NB4 (cell line): ENCODE measurements around the gene C1orf21.

Experiments used
- CTCF ChIP-seq: IDR thresholded peaks from one replicate; pipeline ENCODE4 v1.5.1; 2012; ENCODE audit warnings: low read depth, low read length
- POLR2A ChIP-seq: IDR thresholded peaks from 2 replicates; pipeline ENCODE4 v1.6.1; 2011; ENCODE audit warnings: mild to moderate bottlenecking; ENCODE audit not compliant: insufficient read length; ENCODE audit errors: extremely low read depth

- no peak for TF ChIP-seq CTCF
- no peak for TF ChIP-seq POLR2A
Observed at GRCh38 chr1:184425449-184426277, 38.8 kb downstream of the C1orf21 start.
